Upper lobe of right lung (tissue), 1 donor: ENCODE data around the gene MBD3. TPM values are rescaled to one million over a fixed set of nuclear protein-coding genes. Genes with fewer than 3 reads are reported as not detected.

Experiments
- ATAC-seq: fragments of 200-7000 bp; cut with Tn5 transposase; one replicate; pipeline ENCODE4 v1.9.1; 2020; ENCODE audit warnings: mild to moderate bottlenecking, moderate library complexity
- DNase-seq: peaks from one replicate; pipeline ENCODE4 v3.0.0-alpha.2; 2020
- H3K27ac ChIP-seq: fragments of 200-600 bp; one replicate; pipeline ENCODE4 v1.8.0; 2022
- H3K27me3 ChIP-seq: fragments of 200-600 bp; one replicate; pipeline ENCODE4 v1.8.0; 2022; ENCODE audit warnings: mild to moderate bottlenecking
- H3K36me3 ChIP-seq: fragments of 200-600 bp; one replicate; pipeline ENCODE4 v1.8.0; 2022
- H3K4me1 ChIP-seq: fragments of 200-600 bp; one replicate; pipeline ENCODE4 v1.8.0; 2022
- H3K4me3 ChIP-seq: fragments of 200-600 bp; one replicate; pipeline ENCODE4 v1.8.0; 2022; ENCODE audit warnings: mild to moderate bottlenecking
- H3K9me3 ChIP-seq: fragments of 200-600 bp; one replicate; pipeline ENCODE4 v1.8.0; 2022
- intact Hi-C: fragments of 100-400 bp; cut with DNase I; formaldehyde crosslinking; loops from one replicate; pipeline ENCODE4 v1.11.0; 2022
- total RNA-seq: library from RNA; stranded (reverse); fragmentation: NEBNext Ultra II Directional; extraction: Animal tissue kit (Norgen Biotek cat#: 25700); gene quantifications from one replicate; pipeline ENCODE4 v1.2.1, GENCODE V29; 2021
- TF ChIP-seq, protein P1 (sequence below): fragments of 200-600 bp; IDR thresholded peaks from one replicate; pipeline ENCODE4 v1.8.0; 2022; ENCODE audit warnings: antibody characterized with exemption
- donor health status: DM: no; HTN: yes; CAD: no; lungs with severe emphysema.

MBD3 gene
- total RNA-seq, 1 donor from 2014 or later: 78.7 TPM

- Histone ChIP-seq H3K4me3 (peak overlapping the region; percentile 72), H3K27ac (peak overlapping the region; percentile 89), H3K36me3 (peaks cover 12% of the 10 kb centered on the region), H3K4me1 (peaks cover 15% of the 10 kb centered on the region), H3K27me3 (no peaks in the 10 kb centered on the region), H3K9me3 (no peaks in the 10 kb centered on the region)
- intact Hi-C loops: no loop called here
- TF ChIP-seq, protein P1, sequence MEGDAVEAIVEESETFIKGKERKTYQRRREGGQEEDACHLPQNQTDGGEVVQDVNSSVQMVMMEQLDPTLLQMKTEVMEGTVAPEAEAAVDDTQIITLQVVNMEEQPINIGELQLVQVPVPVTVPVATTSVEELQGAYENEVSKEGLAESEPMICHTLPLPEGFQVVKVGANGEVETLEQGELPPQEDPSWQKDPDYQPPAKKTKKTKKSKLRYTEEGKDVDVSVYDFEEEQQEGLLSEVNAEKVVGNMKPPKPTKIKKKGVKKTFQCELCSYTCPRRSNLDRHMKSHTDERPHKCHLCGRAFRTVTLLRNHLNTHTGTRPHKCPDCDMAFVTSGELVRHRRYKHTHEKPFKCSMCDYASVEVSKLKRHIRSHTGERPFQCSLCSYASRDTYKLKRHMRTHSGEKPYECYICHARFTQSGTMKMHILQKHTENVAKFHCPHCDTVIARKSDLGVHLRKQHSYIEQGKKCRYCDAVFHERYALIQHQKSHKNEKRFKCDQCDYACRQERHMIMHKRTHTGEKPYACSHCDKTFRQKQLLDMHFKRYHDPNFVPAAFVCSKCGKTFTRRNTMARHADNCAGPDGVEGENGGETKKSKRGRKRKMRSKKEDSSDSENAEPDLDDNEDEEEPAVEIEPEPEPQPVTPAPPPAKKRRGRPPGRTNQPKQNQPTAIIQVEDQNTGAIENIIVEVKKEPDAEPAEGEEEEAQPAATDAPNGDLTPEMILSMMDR: no peak
- ATAC-seq (no peak), DNase-seq (no peak)
Measured at GRCh38 chr19:1591421-1592023, 1.1 kb downstream of the MBD3 start.

GRCh38 chr19:1590641-1591397 is 1.8 kb downstream of the MBD3 start:
- ATAC-seq (no peak), DNase-seq (no peak)
- TF ChIP-seq, protein P1: no peak
- no peaks in the 10 kb centered on the region for H3K9me3 ChIP-seq
- intact Hi-C loops: no loop called here
- H3K4me3 ChIP-seq: peak overlapping the region; percentile 72
- no peak overlapping the region for H3K27ac ChIP-seq
- H3K4me1 ChIP-seq: peaks cover 15% of the 10 kb centered on the region
- peaks cover 5% of the 10 kb centered on the region for H3K36me3 ChIP-seq
- no peaks in the 10 kb centered on the region for H3K27me3 ChIP-seq

- ATAC-seq: no peak
- TF ChIP-seq, protein P1: no peak
Measured at GRCh38 chr19:1587872-1588271, 4.8 kb downstream of the MBD3 start.

GRCh38 chr19:1585243-1585580 is 7.5 kb downstream of the MBD3 start:
- Histone ChIP-seq H3K27ac (no peak overlapping the region), H3K4me1 (peaks cover 2% of the 10 kb centered on the region), H3K36me3 (peaks cover 42% of the 10 kb centered on the region), H3K9me3 (no peaks in the 10 kb centered on the region), H3K4me3 (no peak overlapping the region), H3K27me3 (no peaks in the 10 kb centered on the region)
- peak; percentile 10 for ATAC-seq
- intact Hi-C loops: no loop called here
- no peak for DNase-seq
- TF ChIP-seq, protein P1: no peak

More at GRCh38 chr19:1587872-1588271, 4.8 kb downstream of the MBD3 start:
- Histone ChIP-seq H3K4me3 (no peak overlapping the region), H3K36me3 (peaks cover 15% of the 10 kb centered on the region), H3K4me1 (peaks cover 15% of the 10 kb centered on the region), H3K27me3 (no peaks in the 10 kb centered on the region), H3K9me3 (no peaks in the 10 kb centered on the region), H3K27ac (no peak overlapping the region)
- intact Hi-C loops: no loop called here
- no peak for DNase-seq

- no peaks in the 10 kb centered on the region for H3K4me1 ChIP-seq
- H3K9me3 ChIP-seq: no peaks in the 10 kb centered on the region
- H3K27me3 ChIP-seq: no peaks in the 10 kb centered on the region
- DNase-seq (no peak), ATAC-seq (peak; percentile 9)
- H3K27ac ChIP-seq: no peak overlapping the region
- intact Hi-C loops: no loop called here
- TF ChIP-seq, protein P1: no peak
- no peak overlapping the region for H3K4me3 ChIP-seq
- H3K36me3 ChIP-seq: peaks cover 47% of the 10 kb centered on the region
Measured at GRCh38 chr19:1584500-1585242, 8.0 kb downstream of the MBD3 start.
